RKO (cell line): ENCODE data around the gene NPBWR2.

Source experiments
- DNase-seq: peaks from one replicate; pipeline ENCODE4 v3.0.0-alpha.2; 2016; ENCODE audit warnings: low spot score

NPBWR2 gene

GRCh38 chr20:64116541-64117431 is 9.4 kb upstream of the NPBWR2 start:
- no peak for DNase-seq

- no peak for DNase-seq
Observed at GRCh38 chr20:64116016-64116415, 8.7 kb upstream of the NPBWR2 start.

GRCh38 chr20:64115171-64115911 is 8.0 kb upstream of the NPBWR2 start:
- no peak for DNase-seq

- DNase-seq: no peak
Observed at GRCh38 chr20:64114356-64114971, 7.1 kb upstream of the NPBWR2 start.

- no peak for DNase-seq
Observed at GRCh38 chr20:64113796-64114355, 6.5 kb upstream of the NPBWR2 start.

- DNase-seq: no peak
Observed at GRCh38 chr20:64113444-64113775, 6.0 kb upstream of the NPBWR2 start.

- DNase-seq: no peak
Observed at GRCh38 chr20:64112691-64113443, 5.5 kb upstream of the NPBWR2 start.

- no peak for DNase-seq
Observed at GRCh38 chr20:64111841-64112641, 4.7 kb upstream of the NPBWR2 start.

GRCh38 chr20:64110411-64111068 is 3.2 kb upstream of the NPBWR2 start:
- DNase-seq: no peak

- DNase-seq: no peak
Observed at GRCh38 chr20:64109831-64110391, 2.5 kb upstream of the NPBWR2 start.

- DNase-seq: no peak
Observed at GRCh38 chr20:64108731-64109681, 1.6 kb upstream of the NPBWR2 start.

GRCh38 chr20:64107736-64108457 is 532 bp upstream of the NPBWR2 start:
- DNase-seq: no peak

GRCh38 chr20:64106435-64106961 is 867 bp downstream of the NPBWR2 start:
- no peak for DNase-seq

- no peak for DNase-seq
Observed at GRCh38 chr20:64105846-64106434, 1.4 kb downstream of the NPBWR2 start.

GRCh38 chr20:64104667-64105451 is 2.5 kb downstream of the NPBWR2 start:
- DNase-seq: no peak

GRCh38 chr20:64103871-64104666 is 3.3 kb downstream of the NPBWR2 start:
- no peak for DNase-seq
